Keratinocyte (primary cell): ENCODE results near the gene PLA2G4D. TPM values are rescaled to one million over a fixed set of nuclear protein-coding genes. Genes with fewer than 3 reads are reported as not detected.

Experiments used
- DNase-seq: peaks from one replicate; pipeline ENCODE4 v3.0.0-alpha.2; 2011; ENCODE audit warnings: low read depth, missing footprints, low spot score
- FAIRE-seq: peaks from 2 replicates; lab custom pipeline; 2011; peaks lifted over from hg19 to GRCh38; lab: Jason Lieb, UNC
- H2AFZ ChIP-seq: 2 replicates; pipeline ENCODE4 v1.6.0; 2012; ENCODE audit warnings: low read length, control low read depth, inconsistent platforms; ENCODE audit not compliant: control insufficient read depth
- H3K27ac ChIP-seq: 2 replicates; pipeline ENCODE4 v1.5.1; 2011; ENCODE audit warnings: low read length; ENCODE audit not compliant: control insufficient read depth, insufficient read depth
- H3K27me3 ChIP-seq: 3 replicates; pipeline ENCODE4 v1.6.0; 2011; ENCODE audit warnings: low read length; ENCODE audit not compliant: control insufficient read depth, insufficient read depth; ENCODE audit errors: extremely low read depth
- H3K36me3 ChIP-seq, 2 experiments: 2 replicates in 1 of 2; 3 replicates in 1 of 2; pipeline ENCODE4 v1.5.1; 2011; ENCODE audit warnings: low read length in 2 of 2, mild to moderate bottlenecking in 1 of 2; ENCODE audit not compliant: control insufficient read depth in 2 of 2, insufficient read depth in 2 of 2; ENCODE audit errors: extremely low read depth in 1 of 2
- H3K4me1 ChIP-seq: 3 replicates; pipeline ENCODE4 v1.5.1; 2011; ENCODE audit warnings: low read length; ENCODE audit not compliant: control insufficient read depth, insufficient read depth; ENCODE audit errors: extremely low read depth
- H3K4me2 ChIP-seq: 3 replicates; pipeline ENCODE4 v1.6.0; 2011; ENCODE audit warnings: low read depth, low read length; ENCODE audit not compliant: control insufficient read depth, insufficient read depth; ENCODE audit errors: extremely low read depth
- H3K4me3 ChIP-seq, 3 experiments: fragments of 200-600 bp in 1 of 3; sonication (generic) in 1 of 3; 2 replicates in 2 of 3; 3 replicates in 1 of 3; pipeline ENCODE4 v1.5.1; 2011 to 2016; ENCODE audit warnings: low read length in 3 of 3, mild to moderate bottlenecking in 3 of 3, control low read depth in 2 of 3, inconsistent platforms in 1 of 3, low read depth in 1 of 3, mixed read lengths in 1 of 3, mixed run types in 1 of 3, moderate library complexity in 1 of 3; ENCODE audit not compliant: control insufficient read depth in 2 of 3, insufficient read depth in 2 of 3; ENCODE audit errors: extremely low read depth in 1 of 3
- H3K79me2 ChIP-seq: 2 replicates; pipeline ENCODE4 v1.6.0; 2012; ENCODE audit warnings: low read length; ENCODE audit not compliant: control insufficient read depth, insufficient read depth
- H3K9ac ChIP-seq: 3 replicates; pipeline ENCODE4 v1.6.0; 2011; ENCODE audit warnings: low read length; ENCODE audit not compliant: control insufficient read depth, insufficient read depth; ENCODE audit errors: extremely low read depth
- H3K9me1 ChIP-seq: 3 replicates; pipeline ENCODE4 v1.6.0; 2011; ENCODE audit warnings: low read length; ENCODE audit not compliant: control insufficient read depth, insufficient read depth; ENCODE audit errors: extremely low read depth
- H3K9me3 ChIP-seq: 2 replicates; pipeline ENCODE4 v1.5.1; 2012; ENCODE audit warnings: low read depth, low read length; ENCODE audit not compliant: control insufficient read depth
- H4K20me1 ChIP-seq: 3 replicates; pipeline ENCODE4 v1.6.0; 2011; ENCODE audit warnings: low read length; ENCODE audit not compliant: control insufficient read depth, insufficient read depth; ENCODE audit errors: extremely low read depth
- EZH2 ChIP-seq: IDR thresholded peaks from one replicate; pipeline ENCODE4 v1.6.1; 2012; ENCODE audit warnings: inconsistent platforms, mild to moderate bottlenecking, low read length, moderate library complexity
- dilution Hi-C: fragments of 300-500 bp; cut with MboI; formaldehyde crosslinking; loops from one replicate; pipeline ENCODE4 v1.7.0; 2020; ENCODE audit warnings: low sequenced_read_pairs; ENCODE audit not compliant: extremely low pct_ligation_motif_present
- polyA plus RNA-seq, 5 experiments: library from polyadenylated mRNA; depleted of rRNA in 3 of 5; stranded (reverse) in 3 of 5; stranded (forward) in 1 of 5; unstranded in 1 of 5; fragments of >200 nt; gene quantifications; 1 replicate in 1 of 5; 2 replicates in 3 of 5; 3 replicates in 1 of 5; pipeline versions ENCODE4 v1.2.1 to v1.2.3, GENCODE V29; 2011 to 2012; ENCODE audit warnings: missing spikeins in 2 of 5, low read depth in 1 of 5, low replicate concordance in 1 of 5
- TF ChIP-seq, protein P1 (sequence below), 3 experiments: IDR thresholded peaks in 1 of 3; conservative IDR thresholded peaks in 1 of 3; optimal IDR thresholded peaks in 1 of 3; 2 replicates in 2 of 3; 3 replicates in 1 of 3; pipeline versions ENCODE3 to v1.5.1; 2011; ENCODE audit warnings: low read length in 3 of 3, mild to moderate bottlenecking in 3 of 3, moderate library complexity in 2 of 3, control low read depth in 1 of 3, inconsistent platforms in 1 of 3; ENCODE audit not compliant: insufficient read depth in 2 of 3; ENCODE audit errors: extremely low read depth in 1 of 3

PLA2G4D gene
- polyA plus RNA-seq, 1 donor (not counting 4 experiments of a cell fraction or from before 2014, with no cell fraction given) = 0.69 TPM

DNA sequence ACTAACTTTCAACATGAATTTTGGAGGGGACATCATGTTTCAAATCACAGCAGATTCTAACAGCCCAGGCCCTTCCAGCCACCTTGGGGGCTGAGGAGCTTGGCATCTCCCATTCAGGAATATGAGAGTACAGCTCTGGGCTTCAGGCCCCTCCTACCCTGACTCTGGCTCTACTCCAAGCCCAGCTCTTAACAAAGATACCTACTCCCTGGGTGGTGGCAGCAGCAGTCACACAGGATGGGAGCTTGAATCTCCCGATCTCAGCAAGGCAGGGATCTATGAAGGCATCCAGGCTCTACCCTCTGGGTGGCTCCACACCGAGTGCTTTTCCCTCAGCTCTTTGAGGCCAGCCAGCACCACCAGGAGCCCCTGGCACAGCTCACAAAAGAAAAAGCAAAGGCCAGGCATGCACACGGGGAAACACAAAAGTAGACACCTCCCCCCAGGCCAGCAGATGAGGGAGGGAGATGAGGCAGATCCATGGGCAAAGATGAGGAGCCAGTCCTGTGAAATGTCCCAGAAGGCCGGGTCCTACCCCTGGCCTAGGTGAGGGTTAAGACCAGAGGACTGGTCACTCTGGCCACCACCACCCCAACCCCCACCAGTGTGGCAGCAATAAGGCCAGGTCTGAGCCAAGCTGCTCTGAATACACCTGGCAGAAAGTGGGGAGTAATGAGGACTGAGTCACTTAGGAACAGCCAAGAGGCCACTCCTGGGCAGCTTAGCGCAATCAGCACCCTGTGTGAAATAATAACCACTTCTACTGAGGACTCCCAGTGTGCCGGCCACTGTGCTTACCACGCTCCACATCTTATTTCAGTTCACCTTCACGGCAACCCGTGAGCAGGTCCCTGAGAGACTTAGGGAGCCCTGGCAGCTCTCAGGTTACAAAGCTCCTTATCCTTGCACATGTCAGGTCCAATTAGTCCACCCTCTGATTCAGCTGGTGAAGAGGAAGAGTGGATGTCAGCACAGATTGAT lies 37.8 kb upstream of the PLA2G4D start:
- Histone ChIP-seq H3K79me2 (no peaks in the 10 kb centered on the region), H3K36me3 (no peaks in the 10 kb centered on the region), H3K9me3 (no peaks in the 10 kb centered on the region), H3K4me2 (no peak overlapping the region), H3K9ac (no peak overlapping the region), H3K9me1 (no peaks in the 10 kb centered on the region), H2AFZ (no peak overlapping the region), H3K27ac (no peak overlapping the region), H4K20me1 (no peaks in the 10 kb centered on the region), H3K4me1 (peaks cover 3% of the 10 kb centered on the region), H3K27me3 (peaks cover 3% of the 10 kb centered on the region), H3K4me3 (no peak overlapping the region)
- dilution Hi-C loops = no loop called here
- TF ChIP-seq, protein P1, sequence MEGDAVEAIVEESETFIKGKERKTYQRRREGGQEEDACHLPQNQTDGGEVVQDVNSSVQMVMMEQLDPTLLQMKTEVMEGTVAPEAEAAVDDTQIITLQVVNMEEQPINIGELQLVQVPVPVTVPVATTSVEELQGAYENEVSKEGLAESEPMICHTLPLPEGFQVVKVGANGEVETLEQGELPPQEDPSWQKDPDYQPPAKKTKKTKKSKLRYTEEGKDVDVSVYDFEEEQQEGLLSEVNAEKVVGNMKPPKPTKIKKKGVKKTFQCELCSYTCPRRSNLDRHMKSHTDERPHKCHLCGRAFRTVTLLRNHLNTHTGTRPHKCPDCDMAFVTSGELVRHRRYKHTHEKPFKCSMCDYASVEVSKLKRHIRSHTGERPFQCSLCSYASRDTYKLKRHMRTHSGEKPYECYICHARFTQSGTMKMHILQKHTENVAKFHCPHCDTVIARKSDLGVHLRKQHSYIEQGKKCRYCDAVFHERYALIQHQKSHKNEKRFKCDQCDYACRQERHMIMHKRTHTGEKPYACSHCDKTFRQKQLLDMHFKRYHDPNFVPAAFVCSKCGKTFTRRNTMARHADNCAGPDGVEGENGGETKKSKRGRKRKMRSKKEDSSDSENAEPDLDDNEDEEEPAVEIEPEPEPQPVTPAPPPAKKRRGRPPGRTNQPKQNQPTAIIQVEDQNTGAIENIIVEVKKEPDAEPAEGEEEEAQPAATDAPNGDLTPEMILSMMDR (optimal IDR thresholded peaks at IDR 0.05 in 1 of 3, IDR thresholded peaks at IDR 0.05 in 1 of 3, conservative IDR thresholded peaks at IDR 0.05 in 1 of 3; ENCODE audit: extremely low read depth in 1 of 3, insufficient read depth in 2 of 3, low read length in 3 of 3) = no peak
- no peak for TF ChIP-seq EZH2
- no peak for DNase-seq
- no peak for FAIRE-seq

DNA sequence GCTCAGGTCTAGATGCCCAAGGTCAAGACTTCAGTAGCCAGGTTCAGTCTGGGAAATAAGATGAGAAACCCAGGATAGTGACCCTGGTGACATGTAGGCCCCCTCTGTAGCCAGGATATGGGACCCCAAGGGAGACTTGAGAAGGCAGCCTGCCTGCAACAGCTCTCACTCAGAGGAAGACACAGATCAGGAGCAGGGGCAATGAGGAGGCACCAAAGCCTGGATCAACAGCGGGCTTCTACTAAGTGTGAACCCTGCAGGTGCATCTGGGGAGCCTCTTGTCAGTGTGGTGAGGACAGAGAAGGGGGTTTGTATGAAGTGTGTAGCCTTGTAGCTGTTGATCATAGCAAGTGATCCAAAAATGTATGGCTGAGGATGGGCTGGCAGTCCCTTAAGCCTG lies 36.6 kb upstream of the PLA2G4D start:
- TF ChIP-seq, protein P1 (optimal IDR thresholded peaks at IDR 0.05 in 1 of 3, IDR thresholded peaks at IDR 0.05 in 1 of 3, conservative IDR thresholded peaks at IDR 0.05 in 1 of 3; ENCODE audit: extremely low read depth in 1 of 3, insufficient read depth in 2 of 3, low read length in 3 of 3) = no peak
- no peak for TF ChIP-seq EZH2
- Histone ChIP-seq H3K9me1 (no peaks in the 10 kb centered on the region), H3K27ac (no peak overlapping the region), H2AFZ (no peak overlapping the region), H3K27me3 (peaks cover 3% of the 10 kb centered on the region), H3K36me3 (no peaks in the 10 kb centered on the region), H3K79me2 (no peaks in the 10 kb centered on the region), H3K4me1 (peaks cover 3% of the 10 kb centered on the region), H3K4me3 (no peak overlapping the region), H3K9ac (no peak overlapping the region), H3K9me3 (no peaks in the 10 kb centered on the region), H4K20me1 (no peaks in the 10 kb centered on the region), H3K4me2 (no peak overlapping the region)
- no peak for FAIRE-seq
- no peak for DNase-seq
- dilution Hi-C loops = no loop called here
